HCT116 (cell line): ENCODE data around the gene BCR.

Source experiments
- CTCF ChIP-seq, 3 experiments: fragments of 200-600 bp in 1 of 3; sonication (generic) in 1 of 3; IDR thresholded peaks in 2 of 3; conservative IDR thresholded peaks in 1 of 3; 2 replicates each; pipeline ENCODE4 v1.5.1; 2012 to 2017; ENCODE audit warnings: low read depth in 2 of 3, low read length in 2 of 3, antibody characterized with exemption in 1 of 3, borderline replicate concordance in 1 of 3, control low read depth in 1 of 3, mild to moderate bottlenecking in 1 of 3, mixed read lengths in 1 of 3, mixed run types in 1 of 3, moderate library complexity in 1 of 3; ENCODE audit not compliant: insufficient read depth in 1 of 3
- ELF1 ChIP-seq: IDR thresholded peaks from 2 replicates; pipeline ENCODE4 v1.6.1; 2012; ENCODE audit warnings: low read depth, borderline replicate concordance
- EZH2 ChIP-seq: fragments of 200-600 bp; sonication (generic); IDR thresholded peaks from 2 replicates; pipeline ENCODE4 v1.6.1; 2017; ENCODE audit warnings: antibody characterized with exemption, mixed run types
- EZH2phosphoT487 ChIP-seq: fragments of 200-600 bp; IDR thresholded peaks from 2 replicates; pipeline ENCODE4 v1.6.1; 2018; ENCODE audit warnings: antibody characterized with exemption, borderline replicate concordance
- JUND ChIP-seq: IDR thresholded peaks from 2 replicates; pipeline ENCODE4 v1.6.1; 2012
- MAX ChIP-seq: IDR thresholded peaks from 2 replicates; pipeline ENCODE4 v1.6.1; 2012
- POLR2A ChIP-seq: IDR thresholded peaks from 2 replicates; pipeline ENCODE4 v1.7.0; 2011; ENCODE audit warnings: borderline replicate concordance; ENCODE audit not compliant: insufficient read depth, insufficient read length; ENCODE audit errors: extremely low read depth
- POLR2AphosphoS5 ChIP-seq: IDR thresholded peaks from 2 replicates; pipeline ENCODE4 v1.6.1; 2011; ENCODE audit warnings: mild to moderate bottlenecking, low read depth, low read length, moderate library complexity
- SP1 ChIP-seq: IDR thresholded peaks from 2 replicates; pipeline ENCODE4 v1.6.1; 2012; ENCODE audit warnings: low read depth
- TCF7L2 ChIP-seq: IDR thresholded peaks from 2 replicates; pipeline ENCODE4 v1.7.0; 2011; ENCODE audit warnings: borderline replicate concordance, inconsistent platforms; ENCODE audit not compliant: insufficient read depth, insufficient read length; ENCODE audit errors: extremely low read depth
- YY1 ChIP-seq: IDR thresholded peaks from 2 replicates; pipeline ENCODE4 v1.6.1; 2011; ENCODE audit warnings: low read length, low read depth, moderate library complexity, mild to moderate bottlenecking; ENCODE audit not compliant: insufficient replicate concordance; ENCODE audit errors: extremely low read depth
- ZBTB33 ChIP-seq: IDR thresholded peaks from 2 replicates; pipeline ENCODE4 v1.6.1; 2011; ENCODE audit warnings: mild to moderate bottlenecking, low read length, moderate library complexity; ENCODE audit not compliant: insufficient replicate concordance; ENCODE audit errors: extremely low read depth
- ZFX ChIP-seq: fragments of 450-650 bp; IDR thresholded peaks from 2 replicates; pipeline ENCODE4 v1.6.1; 2017
- ZNF274 ChIP-seq: fragments of 200-500 bp; sonication (Bioruptor generic); IDR thresholded peaks from 2 replicates; pipeline ENCODE4 v1.6.1; 2014; ENCODE audit warnings: mild to moderate bottlenecking, low read depth, low read length, inconsistent platforms

- TF ChIP-seq CTCF (IDR thresholded peaks at IDR 0.05 in 2 of 3, conservative IDR thresholded peaks at IDR 0.05 in 1 of 3; ENCODE audit: borderline replicate concordance in 1 of 3, insufficient read depth in 1 of 3, low read depth in 2 of 3, low read length in 2 of 3) = no peak
- no peak for TF ChIP-seq EZH2
- TF ChIP-seq EZH2phosphoT487 = no peak
- TF ChIP-seq POLR2A = no peak
- no peak for TF ChIP-seq POLR2AphosphoS5
- TF ChIP-seq ZBTB33 = no peak
- no peak for TF ChIP-seq ZNF274
- TF ChIP-seq JUND = no peak
- no peak for TF ChIP-seq ZFX
- no peak for TF ChIP-seq SP1
- TF ChIP-seq MAX = no peak
- no peak for TF ChIP-seq TCF7L2
- TF ChIP-seq YY1 = no peak
- no peak for TF ChIP-seq ELF1
Observed at GRCh38 chr22:23250785-23251363, 70.6 kb downstream of the BCR start.
